ENCODE results near the gene FCHSD2.

- TF ChIP-seq CTCF (IDR thresholded peaks at IDR 0.05; ENCODE audit: borderline replicate concordance, extremely low read depth, low read length, poor library complexity, severe bottlenecking): no peak
- TF ChIP-seq EZH2 (IDR thresholded peaks at IDR 0.05; ENCODE audit: borderline replicate concordance, low read depth, low read length, severe bottlenecking): no peak
Measured at GRCh38 chr11:73055655-73056354, 86.3 kb downstream of the FCHSD2 start.

Measured in DND-41 (cell line).